Measurements from ENCODE around the gene SLC8A1.

DNA sequence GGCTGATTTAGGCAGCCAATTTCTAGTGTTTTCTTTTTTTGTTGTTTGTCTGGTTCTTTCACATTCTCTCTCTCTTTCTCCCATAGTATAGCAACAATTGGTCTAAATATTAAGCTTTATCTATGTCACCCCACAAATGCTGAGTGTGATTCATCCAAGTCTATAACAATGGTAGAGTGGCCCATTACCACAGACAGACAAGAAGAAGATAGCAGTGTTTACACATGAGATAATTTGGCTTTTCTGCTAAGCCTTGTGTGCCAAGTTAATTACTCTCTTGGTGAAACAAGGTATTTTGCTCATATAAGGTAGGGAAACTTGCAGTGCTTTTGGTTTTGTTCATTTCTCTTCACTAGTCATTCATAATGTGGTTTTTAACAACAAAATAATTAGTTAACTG is 166.5 kb downstream of the SLC8A1 start:
- TF ChIP-seq, protein P1, sequence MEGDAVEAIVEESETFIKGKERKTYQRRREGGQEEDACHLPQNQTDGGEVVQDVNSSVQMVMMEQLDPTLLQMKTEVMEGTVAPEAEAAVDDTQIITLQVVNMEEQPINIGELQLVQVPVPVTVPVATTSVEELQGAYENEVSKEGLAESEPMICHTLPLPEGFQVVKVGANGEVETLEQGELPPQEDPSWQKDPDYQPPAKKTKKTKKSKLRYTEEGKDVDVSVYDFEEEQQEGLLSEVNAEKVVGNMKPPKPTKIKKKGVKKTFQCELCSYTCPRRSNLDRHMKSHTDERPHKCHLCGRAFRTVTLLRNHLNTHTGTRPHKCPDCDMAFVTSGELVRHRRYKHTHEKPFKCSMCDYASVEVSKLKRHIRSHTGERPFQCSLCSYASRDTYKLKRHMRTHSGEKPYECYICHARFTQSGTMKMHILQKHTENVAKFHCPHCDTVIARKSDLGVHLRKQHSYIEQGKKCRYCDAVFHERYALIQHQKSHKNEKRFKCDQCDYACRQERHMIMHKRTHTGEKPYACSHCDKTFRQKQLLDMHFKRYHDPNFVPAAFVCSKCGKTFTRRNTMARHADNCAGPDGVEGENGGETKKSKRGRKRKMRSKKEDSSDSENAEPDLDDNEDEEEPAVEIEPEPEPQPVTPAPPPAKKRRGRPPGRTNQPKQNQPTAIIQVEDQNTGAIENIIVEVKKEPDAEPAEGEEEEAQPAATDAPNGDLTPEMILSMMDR (conservative IDR thresholded peaks at IDR 0.05; ENCODE audit: low read length): no peak
- TF ChIP-seq EZH2phosphoT487 (IDR thresholded peaks at IDR 0.05; ENCODE audit: borderline replicate concordance): no peak
